Measurements from ENCODE around the gene PIBF1. TPM values are rescaled to one million over a fixed set of nuclear protein-coding genes. Genes with fewer than 3 reads are reported as not detected.
"Not testable (repeated sequence)": the region's sequence is repeated elsewhere in the genome, so short reads cannot be mapped to it uniquely, and the experiment has no call there.

PIBF1 gene
- total RNA-seq, 5 donors from 2014 or later (not counting 1 experiment from before 2014, with no cell fraction given), result 29.4 to 36.5 (median 34.8) TPM

GRCh38 chr13:72784679-72785078 is 2.7 kb downstream of the PIBF1 start:
- CTCF ChIA-PET; H3K27me3 ChIP-seq (replicated peaks in 1 of 2; ENCODE audit: control insufficient read depth in 2 of 2, extremely low read depth in 1 of 2, insufficient read depth in 2 of 2, low read length in 1 of 2); H3K4me3 ChIP-seq (ENCODE audit: control insufficient read depth in 1 of 2, extremely low read depth in 1 of 2, low read length in 1 of 2); H3K36me3 ChIP-seq (ENCODE audit: control insufficient read depth in 2 of 2, extremely low read depth in 1 of 2, insufficient read depth in 1 of 2, low read length in 1 of 2); H3K27ac ChIP-seq (ENCODE audit: low read length); ATAC-seq (replicated peaks in 1 of 4); DNase-seq; H3K27me3 Mint-ChIP-seq; H3K9me3 ChIP-seq; H3K4me3 Mint-ChIP-seq; H3K9me3 Mint-ChIP-seq: not testable (repeated sequence)
- Mint-ChIP-seq H3K36me3 (peaks cover 22% of the 10 kb centered on the region), H3K27ac (peak overlapping the region in 1 of 2 donors; percentile 53), H3K4me1 (peaks cover 60 to 65% (median 61%) of the 10 kb centered on the region in 3 donors)
- POLR2A ChIA-PET, result interaction anchor here in 1 of 2 donors (0.7 kb wide), 1 partner anchor 17 kb away, joined by 3 read pairs; no protein-coding TSS in a partner anchor
- peaks cover 11 to 25% of the 10 kb centered on the region in 2 experiments for H3K4me1 ChIP-seq (ENCODE audit: control insufficient read depth in 1 of 2, extremely low read depth in 1 of 2, insufficient read depth in 2 of 2, low read length in 2 of 2)
- WGBS (ENCODE audit: insufficient coverage), result 100% methylated on average over 1 of the region's 4 CpGs

- Histone ChIP-seq H3K4me3 (ENCODE audit: control insufficient read depth in 1 of 2, extremely low read depth in 1 of 2, low read length in 1 of 2) (no peak overlapping the region), H3K36me3 (ENCODE audit: control insufficient read depth in 2 of 2, extremely low read depth in 1 of 2, insufficient read depth in 1 of 2, low read length in 1 of 2) (peaks cover 8 to 25% of the 10 kb centered on the region in 2 donors), H3K27ac (ENCODE audit: low read length) (no peak overlapping the region), H3K9me3 (no peaks in the 10 kb centered on the region), H3K4me1 (ENCODE audit: control insufficient read depth in 1 of 2, extremely low read depth in 1 of 2, insufficient read depth in 2 of 2, low read length in 2 of 2) (peaks cover 0 to 8% of the 10 kb centered on the region in 2 experiments), H3K27me3 (replicated peaks in 1 of 2; ENCODE audit: control insufficient read depth in 2 of 2, extremely low read depth in 1 of 2, insufficient read depth in 2 of 2, low read length in 1 of 2) (no peaks in the 10 kb centered on the region)
- POLR2A ChIA-PET, result interaction anchor here (1.0 to 1.4 kb wide), 2 partner anchors 10 to 27 kb away, joined by 3 read pairs; no protein-coding TSS in a partner anchor
- no peak for ATAC-seq (replicated peaks in 1 of 4)
- CTCF ChIA-PET, result interaction anchor here in 1 of 2 donors (1.4 kb wide), 1 partner anchor 34 kb away, joined by 3 read pairs; no protein-coding TSS in a partner anchor
- Mint-ChIP-seq H3K4me3 (no peak overlapping the region), H3K27ac (no peak overlapping the region), H3K36me3 (peaks cover 40% of the 10 kb centered on the region), H3K27me3 (no peaks in the 10 kb centered on the region), H3K4me1 (peaks cover 37 to 40% (median 39%) of the 10 kb centered on the region in 3 donors), H3K9me3 (peaks cover 0 to under 1% (median 0%) of the 10 kb centered on the region in 3 donors)
- DNase-seq, result no peak
- no CpG with 5 or more reads among the region's 1 CpG for WGBS (ENCODE audit: insufficient coverage)
These were observed 6.9 kb downstream of the PIBF1 start for GRCh38 chr13:72788831-72789230.

- Mint-ChIP-seq H3K27me3 (no peaks in the 10 kb centered on the region), H3K27ac (no peak overlapping the region)
These were observed 10.7 kb downstream of the PIBF1 start for GRCh38 chr13:72792640-72793039.

GRCh38 chr13:72798817-72799216 is 16.9 kb downstream of the PIBF1 start:
- no peak for DNase-seq
- no CpG with 5 or more reads among the region's 3 CpGs for WGBS (ENCODE audit: insufficient coverage)
- H3K27ac ChIP-seq (ENCODE audit: low read length), result no peak overlapping the region
- H3K4me1 ChIP-seq (ENCODE audit: control insufficient read depth in 1 of 2, extremely low read depth in 1 of 2, insufficient read depth in 2 of 2, low read length in 2 of 2), result no peaks in the 10 kb centered on the region
- H3K36me3 Mint-ChIP-seq, result peaks cover 55% of the 10 kb centered on the region
- peaks cover 0 to 57% of the 10 kb centered on the region in 2 donors for H3K36me3 ChIP-seq (ENCODE audit: control insufficient read depth in 2 of 2, extremely low read depth in 1 of 2, insufficient read depth in 1 of 2, low read length in 1 of 2)
- H3K4me3 ChIP-seq (ENCODE audit: control insufficient read depth in 1 of 2, extremely low read depth in 1 of 2, low read length in 1 of 2), result no peak overlapping the region
- ChIA-PET CTCF (interaction anchor here in 1 of 2 donors (1.2 kb wide), 1 partner anchor 29 kb away, joined by 3 read pairs; no protein-coding TSS in a partner anchor), POLR2A (no interaction called here)
- no peaks in the 10 kb centered on the region for H3K27me3 ChIP-seq (replicated peaks in 1 of 2; ENCODE audit: control insufficient read depth in 2 of 2, extremely low read depth in 1 of 2, insufficient read depth in 2 of 2, low read length in 1 of 2)
- H3K27me3 Mint-ChIP-seq, result no peaks in the 10 kb centered on the region
- no peak for ATAC-seq (replicated peaks in 1 of 4)
- H3K9me3 Mint-ChIP-seq, result peaks cover 0 to 3% (median 0%) of the 10 kb centered on the region in 3 donors
- no peak overlapping the region for H3K4me3 Mint-ChIP-seq
- H3K27ac Mint-ChIP-seq, result no peak overlapping the region
- peaks cover 13 to 17% (median 17%) of the 10 kb centered on the region in 3 donors for H3K4me1 Mint-ChIP-seq
- no peaks in the 10 kb centered on the region for H3K9me3 ChIP-seq

More at GRCh38 chr13:72792640-72793039, 10.7 kb downstream of the PIBF1 start:
- CTCF ChIA-PET, result no interaction called here
- DNase-seq (no peak), ATAC-seq (replicated peaks in 1 of 4) (no peak)
- WGBS (ENCODE audit: insufficient coverage), result no CpG with 5 or more reads among the region's 2 CpGs
- H3K36me3 ChIP-seq (ENCODE audit: control insufficient read depth in 2 of 2, extremely low read depth in 1 of 2, insufficient read depth in 1 of 2, low read length in 1 of 2), result peaks cover 8 to 50% of the 10 kb centered on the region in 2 donors
- POLR2A ChIA-PET, result no interaction called here
- H3K4me3 ChIP-seq (ENCODE audit: control insufficient read depth in 1 of 2, extremely low read depth in 1 of 2, low read length in 1 of 2), result no peak overlapping the region
- no peak overlapping the region for H3K27ac ChIP-seq (ENCODE audit: low read length)
- H3K4me3 Mint-ChIP-seq, result no peak overlapping the region
- H3K4me1 Mint-ChIP-seq, result peaks cover 11 to 25% (median 23%) of the 10 kb centered on the region in 3 donors
- H3K9me3 Mint-ChIP-seq, result peaks cover 0 to 4% (median 0%) of the 10 kb centered on the region in 3 donors
- no peaks in the 10 kb centered on the region for H3K9me3 ChIP-seq
- H3K36me3 Mint-ChIP-seq, result peaks cover 51% of the 10 kb centered on the region
- no peaks in the 10 kb centered on the region for H3K27me3 ChIP-seq (replicated peaks in 1 of 2; ENCODE audit: control insufficient read depth in 2 of 2, extremely low read depth in 1 of 2, insufficient read depth in 2 of 2, low read length in 1 of 2)
- no peaks in the 10 kb centered on the region for H3K4me1 ChIP-seq (ENCODE audit: control insufficient read depth in 1 of 2, extremely low read depth in 1 of 2, insufficient read depth in 2 of 2, low read length in 2 of 2)

GRCh38 chr13:72804301-72804700 is 22.4 kb downstream of the PIBF1 start:
- Histone ChIP-seq H3K4me3 (ENCODE audit: control insufficient read depth in 1 of 2, extremely low read depth in 1 of 2, low read length in 1 of 2) (no peak overlapping the region), H3K27ac (ENCODE audit: low read length) (no peak overlapping the region), H3K9me3 (no peaks in the 10 kb centered on the region), H3K4me1 (ENCODE audit: control insufficient read depth in 1 of 2, extremely low read depth in 1 of 2, insufficient read depth in 2 of 2, low read length in 2 of 2) (no peaks in the 10 kb centered on the region), H3K36me3 (ENCODE audit: control insufficient read depth in 2 of 2, extremely low read depth in 1 of 2, insufficient read depth in 1 of 2, low read length in 1 of 2) (peaks cover 0 to 24% of the 10 kb centered on the region in 2 donors), H3K27me3 (replicated peaks in 1 of 2; ENCODE audit: control insufficient read depth in 2 of 2, extremely low read depth in 1 of 2, insufficient read depth in 2 of 2, low read length in 1 of 2) (no peaks in the 10 kb centered on the region)
- Mint-ChIP-seq H3K27ac (peak overlapping the region; percentile 68 to 84), H3K9me3 (no peaks in the 10 kb centered on the region), H3K36me3 (peaks cover 34% of the 10 kb centered on the region), H3K4me1 (peaks cover 9 to 11% (median 10%) of the 10 kb centered on the region in 3 donors), H3K4me3 (no peak overlapping the region), H3K27me3 (no peaks in the 10 kb centered on the region)
- ChIA-PET CTCF (no interaction called here), POLR2A (no interaction called here)
- no peak for ATAC-seq (replicated peaks in 1 of 4)
- no CpG with 5 or more reads among the region's 1 CpG for WGBS (ENCODE audit: insufficient coverage)
- DNase-seq, result no peak

GRCh38 chr13:72805676-72806346 is 23.9 kb downstream of the PIBF1 start:
- peaks cover 28% of the 10 kb centered on the region for H3K36me3 Mint-ChIP-seq
- Histone ChIP-seq H3K36me3 (ENCODE audit: control insufficient read depth in 2 of 2, extremely low read depth in 1 of 2, insufficient read depth in 1 of 2, low read length in 1 of 2) (peaks cover 0 to 14% of the 10 kb centered on the region in 2 donors), H3K4me3 (ENCODE audit: control insufficient read depth in 1 of 2, extremely low read depth in 1 of 2, low read length in 1 of 2) (no peak overlapping the region), H3K4me1 (ENCODE audit: control insufficient read depth in 1 of 2, extremely low read depth in 1 of 2, insufficient read depth in 2 of 2, low read length in 2 of 2) (no peaks in the 10 kb centered on the region), H3K27me3 (replicated peaks in 1 of 2; ENCODE audit: control insufficient read depth in 2 of 2, extremely low read depth in 1 of 2, insufficient read depth in 2 of 2, low read length in 1 of 2) (no peaks in the 10 kb centered on the region), H3K27ac (ENCODE audit: low read length) (no peak overlapping the region), H3K9me3 (no peaks in the 10 kb centered on the region)
- no peak overlapping the region for H3K27ac Mint-ChIP-seq
- H3K4me1 Mint-ChIP-seq, result peaks cover 9 to 11% (median 10%) of the 10 kb centered on the region in 3 donors
- ATAC-seq (replicated peaks in 1 of 4) (no peak), DNase-seq (no peak)
- no peak overlapping the region for H3K4me3 Mint-ChIP-seq
- ChIA-PET CTCF (interaction anchor here in 1 of 2 donors (0.6 kb wide), 1 partner anchor 90 kb away, joined by 3 read pairs; no protein-coding TSS in a partner anchor), POLR2A (no interaction called here)
- H3K27me3 Mint-ChIP-seq, result no peaks in the 10 kb centered on the region
- no peaks in the 10 kb centered on the region for H3K9me3 Mint-ChIP-seq
- 100% methylated on average over 1 of the region's 1 CpG for WGBS (ENCODE audit: insufficient coverage)
